OCI-LY1 (cell line): ENCODE measurements around the gene TRIO.

Experiments used
- H2AFZ ChIP-seq: fragments of 200-600 bp; sonication (generic), shearing (Covaris generic); 2 replicates; pipeline ENCODE4 v1.6.0; 2014; ENCODE audit warnings: antibody characterized with exemption, mild to moderate bottlenecking, low read length
- H3F3A ChIP-seq: fragments of 200-600 bp; sonication (generic), shearing (Covaris generic); 2 replicates; pipeline ENCODE4 v1.6.0; 2014; ENCODE audit warnings: mild to moderate bottlenecking, antibody characterized with exemption, low read length, moderate library complexity; ENCODE audit not compliant: insufficient read depth
- H3K27ac ChIP-seq: fragments of 200-600 bp; sonication (generic); 2 replicates; pipeline ENCODE4 v1.5.1; 2014; ENCODE audit warnings: low read length, mixed run types, mild to moderate bottlenecking, low read depth; ENCODE audit not compliant: poor library complexity, severe bottlenecking
- H3K27me3 ChIP-seq: fragments of 200-600 bp; sonication (generic); 2 replicates; pipeline ENCODE4 v1.6.0; 2014; ENCODE audit warnings: antibody characterized with exemption, mild to moderate bottlenecking, low read length, moderate library complexity; ENCODE audit not compliant: insufficient read depth
- H3K36me3 ChIP-seq: fragments of 200-600 bp; sonication (generic); 2 replicates; pipeline ENCODE4 v1.6.1; 2014; ENCODE audit warnings: mild to moderate bottlenecking, antibody characterized with exemption, low read length, moderate library complexity, mixed read lengths; ENCODE audit not compliant: insufficient read depth
- H3K4me1 ChIP-seq: fragments of 200-600 bp; sonication (generic); 2 replicates; pipeline ENCODE4 v1.5.1; 2014; ENCODE audit warnings: mild to moderate bottlenecking, low read length, moderate library complexity; ENCODE audit not compliant: insufficient read depth, severe bottlenecking
- H3K4me2 ChIP-seq: fragments of 200-600 bp; sonication (generic), shearing (Covaris generic); 2 replicates; pipeline ENCODE4 v1.6.1; 2014; ENCODE audit warnings: low read length
- H3K4me3 ChIP-seq: fragments of 200-600 bp; sonication (generic); 2 replicates; pipeline ENCODE4 v1.5.1; 2014; ENCODE audit warnings: low read length, low read depth, mild to moderate bottlenecking, mixed read lengths; ENCODE audit not compliant: poor library complexity, severe bottlenecking
- H3K79me2 ChIP-seq: fragments of 200-600 bp; shearing (Covaris generic); 2 replicates; pipeline ENCODE4 v1.6.1; 2016; ENCODE audit warnings: mixed run types, low read length, mixed read lengths; ENCODE audit not compliant: insufficient read depth
- H3K9ac ChIP-seq: fragments of 200-600 bp; sonication (generic), shearing (Covaris generic); 2 replicates; pipeline ENCODE4 v1.6.1; 2014; ENCODE audit warnings: mild to moderate bottlenecking, low read length, mixed read lengths
- H3K9me2 ChIP-seq: fragments of 200-600 bp; sonication (generic), shearing (Covaris generic); 2 replicates; pipeline ENCODE4 v1.6.1; 2014; ENCODE audit warnings: low read depth, mild to moderate bottlenecking, low read length, mixed read lengths
- H3K9me3 ChIP-seq: fragments of 200-600 bp; shearing (Covaris generic); 2 replicates; pipeline ENCODE4 v1.6.1; 2014; ENCODE audit warnings: low read length, mixed read lengths
- H4K20me1 ChIP-seq: fragments of 200-600 bp; sonication (generic), shearing (Covaris generic); 2 replicates; pipeline ENCODE4 v1.6.0; 2016; ENCODE audit warnings: mild to moderate bottlenecking, low read length; ENCODE audit not compliant: insufficient read depth
- EZH2 ChIP-seq: fragments of 200-600 bp; sonication (generic), shearing (Covaris generic); IDR thresholded peaks from 2 replicates; pipeline ENCODE4 v1.8.0; 2017; ENCODE audit warnings: borderline replicate concordance, mixed run types, mild to moderate bottlenecking, antibody characterized with exemption, low read length, moderate library complexity, mixed read lengths
- TF ChIP-seq, protein P1 (sequence below): fragments of 200-600 bp; sonication (generic), shearing (Covaris generic); IDR thresholded peaks from 2 replicates; pipeline ENCODE4 v1.5.1; 2017; ENCODE audit warnings: mild to moderate bottlenecking, antibody characterized with exemption, low read length, moderate library complexity, mixed read lengths

TRIO gene

DNA sequence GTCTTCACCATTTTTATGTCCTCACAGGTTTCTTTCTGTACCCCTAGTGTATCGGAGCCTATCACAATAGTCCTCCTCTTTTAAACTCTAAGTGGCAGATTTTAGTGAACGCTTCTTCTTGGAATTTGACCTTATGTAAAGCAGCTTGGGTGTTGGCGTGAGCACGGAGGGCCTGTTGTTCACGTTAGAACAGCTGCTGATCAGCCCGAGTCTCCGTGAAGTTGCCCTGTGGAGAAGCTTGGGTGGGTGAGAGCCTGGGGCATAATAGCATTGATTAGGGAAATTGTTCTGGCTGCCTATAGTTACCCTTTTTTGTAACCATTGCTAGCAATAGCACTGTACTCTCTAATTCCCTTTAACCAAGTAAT, 271.5 kb downstream of the TRIO start:
- H3K9ac ChIP-seq = no peak overlapping the region
- no peaks in the 10 kb centered on the region for H3K36me3 ChIP-seq
- H2AFZ ChIP-seq = no peak overlapping the region
- no peaks in the 10 kb centered on the region for H3K27me3 ChIP-seq
- no peak overlapping the region for H3K4me3 ChIP-seq
- H3K9me3 ChIP-seq = no peaks in the 10 kb centered on the region
- H3K4me2 ChIP-seq = no peak overlapping the region
- H4K20me1 ChIP-seq = no peaks in the 10 kb centered on the region
- no peak overlapping the region for H3K27ac ChIP-seq
- TF ChIP-seq, protein P1, sequence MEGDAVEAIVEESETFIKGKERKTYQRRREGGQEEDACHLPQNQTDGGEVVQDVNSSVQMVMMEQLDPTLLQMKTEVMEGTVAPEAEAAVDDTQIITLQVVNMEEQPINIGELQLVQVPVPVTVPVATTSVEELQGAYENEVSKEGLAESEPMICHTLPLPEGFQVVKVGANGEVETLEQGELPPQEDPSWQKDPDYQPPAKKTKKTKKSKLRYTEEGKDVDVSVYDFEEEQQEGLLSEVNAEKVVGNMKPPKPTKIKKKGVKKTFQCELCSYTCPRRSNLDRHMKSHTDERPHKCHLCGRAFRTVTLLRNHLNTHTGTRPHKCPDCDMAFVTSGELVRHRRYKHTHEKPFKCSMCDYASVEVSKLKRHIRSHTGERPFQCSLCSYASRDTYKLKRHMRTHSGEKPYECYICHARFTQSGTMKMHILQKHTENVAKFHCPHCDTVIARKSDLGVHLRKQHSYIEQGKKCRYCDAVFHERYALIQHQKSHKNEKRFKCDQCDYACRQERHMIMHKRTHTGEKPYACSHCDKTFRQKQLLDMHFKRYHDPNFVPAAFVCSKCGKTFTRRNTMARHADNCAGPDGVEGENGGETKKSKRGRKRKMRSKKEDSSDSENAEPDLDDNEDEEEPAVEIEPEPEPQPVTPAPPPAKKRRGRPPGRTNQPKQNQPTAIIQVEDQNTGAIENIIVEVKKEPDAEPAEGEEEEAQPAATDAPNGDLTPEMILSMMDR = no peak
- TF ChIP-seq EZH2 = no peak
- H3K79me2 ChIP-seq = no peaks in the 10 kb centered on the region
- H3K9me2 ChIP-seq = no peaks in the 10 kb centered on the region
- H3K4me1 ChIP-seq = no peaks in the 10 kb centered on the region
- H3F3A ChIP-seq = no peaks in the 10 kb centered on the region

DNA sequence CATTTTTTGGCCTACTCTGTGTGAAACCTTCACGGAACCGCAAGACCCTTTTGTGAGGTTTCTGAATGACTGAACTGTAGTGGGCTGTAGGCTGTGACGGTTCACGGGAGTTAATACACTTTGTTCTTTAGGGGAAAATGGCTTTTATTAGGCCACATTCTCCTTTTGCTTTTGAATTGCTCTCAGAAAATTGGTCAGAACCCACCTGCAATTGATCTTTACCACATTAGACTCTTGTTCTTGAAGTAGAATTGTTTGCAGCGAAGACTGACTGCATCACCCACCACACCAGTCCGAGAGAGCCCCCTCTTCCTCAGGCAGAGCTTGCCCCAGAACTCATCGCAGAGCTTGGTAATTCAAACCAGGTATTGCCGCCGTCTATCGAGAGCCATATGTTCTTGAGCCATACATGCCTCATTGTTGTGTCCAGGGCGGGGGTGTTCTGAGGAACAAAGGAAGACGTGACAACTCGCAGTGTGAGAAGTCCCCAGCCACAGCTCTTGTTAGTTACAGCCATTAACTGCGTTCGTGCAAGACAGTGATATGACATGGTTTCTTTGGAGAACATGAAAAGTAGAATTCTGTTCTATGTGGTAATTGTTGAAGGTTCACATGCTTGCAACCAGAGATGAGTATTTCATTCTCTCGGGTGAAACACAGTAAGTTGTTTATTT, 272.0 kb downstream of the TRIO start:
- Histone ChIP-seq H3K79me2 (no peaks in the 10 kb centered on the region), H3K9ac (no peak overlapping the region), H3K4me3 (no peak overlapping the region), H3K27me3 (no peaks in the 10 kb centered on the region), H3K36me3 (no peaks in the 10 kb centered on the region), H3K27ac (no peak overlapping the region), H3K4me2 (no peak overlapping the region), H3K4me1 (no peaks in the 10 kb centered on the region), H3K9me3 (no peaks in the 10 kb centered on the region), H3F3A (no peaks in the 10 kb centered on the region), H4K20me1 (no peaks in the 10 kb centered on the region), H3K9me2 (no peaks in the 10 kb centered on the region), H2AFZ (no peak overlapping the region)
- no peak for TF ChIP-seq EZH2
- TF ChIP-seq, protein P1 = no peak

DNA sequence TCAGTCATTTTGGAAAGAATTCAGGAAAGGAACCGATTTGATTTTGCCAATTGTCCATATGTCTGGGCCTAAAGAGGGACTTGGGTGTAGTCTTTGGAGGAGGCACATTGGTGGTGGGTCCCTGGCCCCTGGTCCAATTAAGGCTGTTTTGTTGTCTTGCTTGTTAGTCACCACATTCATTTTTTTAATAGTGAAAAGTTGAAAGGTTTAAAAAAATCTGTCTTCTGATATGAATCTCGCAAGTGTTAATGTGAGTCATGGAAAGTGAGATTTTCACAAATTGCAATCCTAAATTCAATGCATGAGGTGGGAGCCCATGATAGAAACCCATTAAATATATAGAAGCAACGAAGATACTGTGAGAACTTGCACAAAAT, 272.5 kb downstream of the TRIO start:
- Histone ChIP-seq H3K9ac (no peak overlapping the region), H3K4me3 (no peak overlapping the region), H3K9me3 (no peaks in the 10 kb centered on the region), H3K4me1 (no peaks in the 10 kb centered on the region), H3F3A (no peaks in the 10 kb centered on the region), H3K79me2 (no peaks in the 10 kb centered on the region), H3K4me2 (no peak overlapping the region), H3K36me3 (no peaks in the 10 kb centered on the region), H3K27me3 (no peaks in the 10 kb centered on the region), H2AFZ (no peak overlapping the region), H3K27ac (no peak overlapping the region), H4K20me1 (no peaks in the 10 kb centered on the region), H3K9me2 (no peaks in the 10 kb centered on the region)
- TF ChIP-seq EZH2 = no peak
- TF ChIP-seq, protein P1 = no peak
